Measurements from ENCODE around the gene ABO.

DNA sequence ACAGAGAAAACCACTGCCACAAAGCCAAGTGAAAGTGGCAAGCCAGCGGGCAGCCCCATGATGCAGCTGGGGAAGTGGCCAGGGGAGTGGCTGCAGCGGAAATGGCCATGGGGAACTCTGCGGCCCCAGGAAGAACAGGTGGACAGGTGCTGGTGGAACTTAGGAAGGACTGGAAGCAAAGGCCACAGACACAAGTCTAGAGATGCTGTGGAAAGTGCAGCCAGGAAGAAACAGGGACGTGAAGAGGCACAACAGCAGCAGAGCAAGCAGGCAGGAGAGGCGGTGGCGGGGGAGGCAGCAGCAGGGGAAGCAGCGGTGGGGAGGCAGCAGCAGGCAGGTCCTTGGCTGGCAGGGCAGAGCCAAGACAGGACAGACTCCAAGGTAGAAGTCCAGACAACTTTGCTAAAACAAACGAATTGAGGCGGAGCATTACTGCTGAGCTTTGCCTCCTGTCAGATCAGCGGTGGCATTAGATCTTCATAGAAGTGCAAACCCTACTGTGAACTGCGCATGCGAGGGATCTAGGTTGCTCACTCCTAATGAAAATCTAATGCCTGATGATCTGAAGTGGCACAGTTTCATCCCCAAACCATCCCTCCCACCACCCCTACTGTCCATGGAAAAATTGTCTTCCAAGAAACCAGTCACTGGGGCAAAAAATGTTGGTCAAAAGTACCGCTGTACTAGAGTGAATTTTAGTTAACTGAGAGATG is 49.1 kb upstream of the ABO start:
- TF ChIP-seq NANOG (IDR thresholded peaks at IDR 0.05; ENCODE audit: insufficient read depth, low read depth, low read length, poor library complexity, severe bottlenecking) (no peak), RFX5 (IDR thresholded peaks at IDR 0.05; ENCODE audit: borderline replicate concordance, low read depth, low read length) (no peak), SIRT6 (IDR thresholded peaks at IDR 0.05; ENCODE audit: low read length) (no peak), RBBP5 (IDR thresholded peaks at IDR 0.05; ENCODE audit: borderline replicate concordance, low read depth, low read length) (no peak), POLR2A (IDR thresholded peaks at IDR 0.05; ENCODE audit: control extremely low read depth in 1 of 2, low read depth in 2 of 2, low read length in 2 of 2) (no peak), EGR1 (IDR thresholded peaks at IDR 0.05; ENCODE audit: borderline replicate concordance, low read depth, low read length) (no peak), ZNF274 (IDR thresholded peaks at IDR 0.05; ENCODE audit: borderline replicate concordance, extremely low read depth, low read length) (no peak), GABPA (IDR thresholded peaks at IDR 0.05; ENCODE audit: borderline replicate concordance, insufficient read depth, low read length) (no peak)
